Lower leg skin (tissue), 4 donors: ENCODE data around the gene AGRP. TPM values are rescaled to one million over a fixed set of nuclear protein-coding genes. Genes with fewer than 3 reads are reported as not detected.
"Not testable (repeated sequence)": the region's sequence is repeated elsewhere in the genome, so short reads cannot be mapped to it uniquely, and the experiment has no call there.

Experiments
- DNase-seq, 2 donors: peaks; one replicate each; pipeline ENCODE4 v3.0.0-alpha.2; 2019; ENCODE audit warnings: low spot score in 2 of 2
- H3K4me3 ChIP-seq: fragments of 200-600 bp; sonication (generic); 2 replicates; pipeline ENCODE4 v1.5.1; 2017; ENCODE audit warnings: mild to moderate bottlenecking, low read depth; ENCODE audit not compliant: poor library complexity, severe bottlenecking
- CTCF ChIP-seq, 3 donors: fragments of 450-650 bp; IDR thresholded peaks; one replicate each; pipeline ENCODE4 v1.5.1; 2016; ENCODE audit warnings: antibody characterized with exemption in 3 of 3, mild to moderate bottlenecking in 3 of 3, moderate library complexity in 2 of 3
- POLR2A ChIP-seq, 2 donors: fragments of 450-650 bp; IDR thresholded peaks; one replicate each; pipeline ENCODE4 v1.6.1; 2016 to 2017; ENCODE audit warnings: antibody characterized with exemption in 2 of 2, mild to moderate bottlenecking in 1 of 2, moderate library complexity in 1 of 2
- WGBS, 2 donors: methylation state at CpG; one replicate each; pipeline ENCODE4 v1.1.5; 2018; 5-methylcytosine and 5-hydroxymethylcytosine counted together
- intact Hi-C: fragments of 100-400 bp; cut with DNase I; formaldehyde crosslinking; loops from one replicate; pipeline ENCODE4 v1.15.0; 2023; ENCODE audit warnings: low total_unique reads
- total RNA-seq, 4 donors: library from RNA; depleted of rRNA; stranded (reverse); fragments of >200 nt; gene quantifications; one replicate each; pipeline ENCODE4 v1.1.0, GENCODE V29; 2016

The AGRP gene
- total RNA-seq, 4 donors from 2014 or later = not detected

DNA sequence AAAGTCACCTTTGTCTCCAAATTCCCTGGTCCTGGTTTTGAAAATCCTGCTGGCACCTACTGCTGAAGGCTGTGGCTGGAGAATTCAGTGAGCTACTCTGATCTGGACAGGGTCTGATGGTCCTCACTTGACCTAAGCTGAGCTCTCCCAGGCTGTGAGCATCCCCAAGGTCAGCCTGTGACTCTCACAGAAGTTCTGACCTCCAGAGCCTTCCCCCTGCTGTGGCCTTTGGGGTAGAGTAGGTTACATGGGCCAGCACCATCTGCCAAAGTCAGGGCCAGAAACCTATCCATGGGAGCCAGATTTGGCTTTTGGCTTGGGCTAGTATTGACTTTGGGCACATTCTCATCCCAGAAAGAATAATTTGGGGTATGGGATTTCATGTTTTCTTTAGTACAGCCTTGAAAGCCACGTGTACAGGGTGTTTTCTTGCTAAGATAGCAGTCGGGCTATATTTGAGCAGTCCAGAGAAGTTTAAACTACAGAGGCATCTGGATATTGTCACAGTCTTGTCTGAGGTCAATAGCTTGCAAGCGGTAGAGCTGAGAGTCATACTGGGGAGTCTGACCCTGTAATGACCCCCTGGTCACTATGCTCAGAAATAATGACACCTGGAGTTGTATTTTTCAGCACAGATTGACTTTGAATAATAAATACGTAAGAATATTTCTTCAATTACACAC is 6.2 kb upstream of the AGRP start:
- no peak overlapping the region for H3K4me3 ChIP-seq
- TF ChIP-seq CTCF (IDR thresholded peaks at IDR 0.05) = no peak
- no peak for TF ChIP-seq POLR2A (IDR thresholded peaks at IDR 0.05)
- 76 to 81% methylated on average over 4 of the region's 4 CpGs for WGBS, 2 donors
- no peak for DNase-seq
- intact Hi-C loops = no loop called here

GRCh38 chr16:67487561-67487960 is 4.2 kb upstream of the AGRP start:
- 87 to 95% methylated on average over 4 of the region's 4 CpGs for WGBS, 2 donors
- intact Hi-C loops, DNase-seq, H3K4me3 ChIP-seq: not testable (repeated sequence)

- no peak overlapping the region for H3K4me3 ChIP-seq
- intact Hi-C loops = no loop called here
- no peak for TF ChIP-seq POLR2A (IDR thresholded peaks at IDR 0.05)
- TF ChIP-seq CTCF (IDR thresholded peaks at IDR 0.05) = no peak
- WGBS, 2 donors = 73 to 74% methylated on average over 3 of the region's 3 CpGs
- no peak for DNase-seq
These were observed 3.5 kb upstream of the AGRP start for GRCh38 chr16:67486805-67487204.

GRCh38 chr16:67483731-67484525 is 581 bp upstream of the AGRP start:
- DNase-seq = no peak
- TF ChIP-seq POLR2A (IDR thresholded peaks at IDR 0.05) = no peak
- no peak for TF ChIP-seq CTCF (IDR thresholded peaks at IDR 0.05)
- WGBS, 2 donors = 89 to 93% methylated on average over 12 of the region's 12 CpGs
- H3K4me3 ChIP-seq = no peak overlapping the region
- intact Hi-C loops = no loop called here

DNA sequence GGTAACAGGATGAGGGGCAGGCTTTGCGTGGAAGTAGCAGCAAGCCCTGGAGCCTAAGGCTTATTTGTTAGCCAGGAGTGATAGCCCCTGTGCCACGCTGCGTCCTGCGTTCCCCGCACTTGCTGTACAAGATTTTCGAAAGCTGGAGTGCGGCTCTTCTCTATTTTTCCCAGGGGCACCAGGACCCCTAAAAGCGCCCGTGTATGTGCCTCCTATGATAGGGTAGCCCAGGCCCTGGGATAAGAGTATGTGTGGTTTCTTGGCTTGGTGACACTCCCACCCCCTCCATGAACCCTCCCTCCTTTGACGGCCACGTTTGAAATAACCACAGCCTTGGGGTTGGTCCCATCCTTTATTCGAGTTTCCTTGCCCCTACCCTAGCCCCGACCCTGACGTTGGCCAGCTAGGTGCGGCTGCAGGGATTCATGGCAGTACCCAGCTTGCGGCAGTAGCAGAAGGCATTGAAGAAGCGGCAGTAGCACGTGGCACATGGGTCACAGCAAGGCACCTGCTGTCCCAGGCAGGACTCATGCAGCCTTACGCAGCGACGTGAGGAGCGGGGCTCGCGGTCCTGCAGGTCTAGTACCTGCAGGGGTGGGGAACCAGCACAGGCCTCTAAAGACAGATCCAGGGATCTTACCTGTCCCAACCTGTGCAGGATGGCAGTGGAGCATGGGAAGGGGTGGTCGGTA is 968 bp downstream of the AGRP start:
- intact Hi-C loops = no loop called here
- no peak overlapping the region for H3K4me3 ChIP-seq
- WGBS, 2 donors = 52 to 72% methylated on average over 25 of the region's 25 CpGs
- TF ChIP-seq CTCF (IDR thresholded peaks at IDR 0.05) = no peak
- no peak for TF ChIP-seq POLR2A (IDR thresholded peaks at IDR 0.05)
- DNase-seq = no peak
